ENCODE data around the gene ERF.

DNA sequence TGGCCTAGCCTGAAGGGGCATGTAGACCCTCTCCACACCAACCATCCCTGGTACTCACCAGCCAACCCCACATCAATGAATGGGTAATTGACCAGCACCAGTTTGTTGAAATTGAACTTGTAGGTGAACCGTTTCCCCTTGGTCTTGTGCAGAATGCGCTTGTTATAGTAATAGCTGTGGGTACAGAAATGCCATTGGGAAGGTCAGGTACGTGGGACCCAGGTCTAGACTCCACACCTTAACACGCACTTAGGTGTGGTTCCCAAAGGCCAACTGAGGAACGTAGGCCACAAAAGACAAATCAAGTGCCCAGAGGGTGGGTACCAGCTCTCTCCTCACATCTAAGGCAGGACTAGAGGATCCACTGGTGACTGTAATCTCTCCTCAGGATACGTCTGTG, 5.2 kb downstream of the ERF start:
- TF ChIP-seq, protein P1, sequence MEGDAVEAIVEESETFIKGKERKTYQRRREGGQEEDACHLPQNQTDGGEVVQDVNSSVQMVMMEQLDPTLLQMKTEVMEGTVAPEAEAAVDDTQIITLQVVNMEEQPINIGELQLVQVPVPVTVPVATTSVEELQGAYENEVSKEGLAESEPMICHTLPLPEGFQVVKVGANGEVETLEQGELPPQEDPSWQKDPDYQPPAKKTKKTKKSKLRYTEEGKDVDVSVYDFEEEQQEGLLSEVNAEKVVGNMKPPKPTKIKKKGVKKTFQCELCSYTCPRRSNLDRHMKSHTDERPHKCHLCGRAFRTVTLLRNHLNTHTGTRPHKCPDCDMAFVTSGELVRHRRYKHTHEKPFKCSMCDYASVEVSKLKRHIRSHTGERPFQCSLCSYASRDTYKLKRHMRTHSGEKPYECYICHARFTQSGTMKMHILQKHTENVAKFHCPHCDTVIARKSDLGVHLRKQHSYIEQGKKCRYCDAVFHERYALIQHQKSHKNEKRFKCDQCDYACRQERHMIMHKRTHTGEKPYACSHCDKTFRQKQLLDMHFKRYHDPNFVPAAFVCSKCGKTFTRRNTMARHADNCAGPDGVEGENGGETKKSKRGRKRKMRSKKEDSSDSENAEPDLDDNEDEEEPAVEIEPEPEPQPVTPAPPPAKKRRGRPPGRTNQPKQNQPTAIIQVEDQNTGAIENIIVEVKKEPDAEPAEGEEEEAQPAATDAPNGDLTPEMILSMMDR (IDR thresholded peaks at IDR 0.05) = no peak
- no peak for TF ChIP-seq POLR2A (IDR thresholded peaks at IDR 0.05)

Data from right lobe of liver (tissue), 4 donors.